Activated CD4-positive, alpha-beta T cell treated with anti-CD3 and anti-CD28 coated beads for 24 hours (primary cell): ENCODE data around the gene CAMK2D.

Source experiments
- DNase-seq, 2 donors: peaks; one replicate each; pipeline ENCODE4 v3.0.0-alpha.2; 2020; ENCODE audit warnings: low read depth in 2 of 2

Gene CAMK2D

GRCh38 chr4:113472864-113473263, 288.7 kb downstream of the CAMK2D start:
- DNase-seq = no peak

GRCh38 chr4:113471146-113471860, 290.2 kb downstream of the CAMK2D start:
- DNase-seq = no peak

GRCh38 chr4:113469926-113470325, 291.6 kb downstream of the CAMK2D start:
- no peak for DNase-seq

GRCh38 chr4:113469023-113469390, 292.5 kb downstream of the CAMK2D start:
- DNase-seq = no peak

GRCh38 chr4:113468165-113469022, 293.1 kb downstream of the CAMK2D start:
- no peak for DNase-seq

GRCh38 chr4:113467581-113467980, 294.0 kb downstream of the CAMK2D start:
- DNase-seq = no peak

GRCh38 chr4:113462286-113462685, 299.3 kb downstream of the CAMK2D start:
- no peak for DNase-seq

GRCh38 chr4:113461281-113461680, 300.3 kb downstream of the CAMK2D start:
- DNase-seq = no peak

GRCh38 chr4:113457886-113458285, 303.7 kb downstream of the CAMK2D start:
- no peak for DNase-seq

- DNase-seq = no peak
Measured at GRCh38 chr4:113457121-113457520, 304.4 kb downstream of the CAMK2D start.

- no peak for DNase-seq
Measured at GRCh38 chr4:113455061-113455460, 306.5 kb downstream of the CAMK2D start.

- no peak for DNase-seq
Measured at GRCh38 chr4:113452868-113453620, 308.5 kb downstream of the CAMK2D start.

- no peak for DNase-seq
Measured at GRCh38 chr4:113452152-113452551, 309.4 kb downstream of the CAMK2D start.

- DNase-seq = no peak
Measured at GRCh38 chr4:113450295-113451080, 311.1 kb downstream of the CAMK2D start.

GRCh38 chr4:113449410-113449974, 312.0 kb downstream of the CAMK2D start:
- no peak for DNase-seq

- no peak for DNase-seq
Measured at GRCh38 chr4:113447769-113448168, 313.8 kb downstream of the CAMK2D start.

- DNase-seq = no peak
Measured at GRCh38 chr4:113447061-113447460, 314.5 kb downstream of the CAMK2D start.

- DNase-seq = no peak
Measured at GRCh38 chr4:113446019-113446418, 315.5 kb downstream of the CAMK2D start.

- no peak for DNase-seq
Measured at GRCh38 chr4:113445286-113445685, 316.3 kb downstream of the CAMK2D start.

GRCh38 chr4:113444386-113444785, 317.2 kb downstream of the CAMK2D start:
- no peak for DNase-seq

GRCh38 chr4:113442826-113443225, 318.7 kb downstream of the CAMK2D start:
- no peak for DNase-seq
